Testis (tissue), 3 donors: ENCODE data around the gene MPPE1. TPM values are rescaled to one million over a fixed set of nuclear protein-coding genes. Genes with fewer than 3 reads are reported as not detected.

Source experiments
- DNase-seq: peaks from one replicate; pipeline ENCODE4 v3.0.0-alpha.2; 2019
- H3K27ac ChIP-seq, 2 donors: fragments of 200-600 bp; sonication (generic); one replicate each; pipeline ENCODE4 v1.5.1; 2019
- H3K27me3 ChIP-seq: fragments of 200-600 bp; sonication (generic); one replicate; pipeline ENCODE4 v1.5.1; 2019
- H3K36me3 ChIP-seq: fragments of 200-600 bp; sonication (generic); one replicate; pipeline ENCODE4 v1.5.1; 2017; ENCODE audit warnings: low read depth; ENCODE audit errors: missing control alignments
- H3K4me1 ChIP-seq: fragments of 200-600 bp; sonication (generic); one replicate; pipeline ENCODE4 v1.5.1; 2019
- H3K4me3 ChIP-seq, 2 donors: fragments of 200-600 bp; sonication (generic); one replicate each; pipeline ENCODE4 v1.5.1; 2017 to 2019
- H3K9me3 ChIP-seq: fragments of 200-600 bp; sonication (generic); one replicate; pipeline ENCODE4 v1.5.1; 2017
- POLR2A ChIP-seq: fragments of 450-650 bp; IDR thresholded peaks from one replicate; pipeline ENCODE4 v1.6.1; 2017; ENCODE audit warnings: antibody characterized with exemption, mild to moderate bottlenecking, moderate library complexity
- WGBS, 2 donors: methylation state at CpG; one replicate each; pipeline ENCODE4 v1.1.5; 2018; 5-methylcytosine and 5-hydroxymethylcytosine counted together
- intact Hi-C: fragments of 100-400 bp; cut with DNase I; formaldehyde crosslinking; loops from one replicate; pipeline ENCODE4 v1.15.1; 2023; ENCODE audit warnings: low total_unique reads
- polyA plus RNA-seq: library from polyadenylated mRNA; stranded (reverse); fragments of 350-450 nt; fragmentation: Illumina TruSeq; extraction: RNeasy Lipid Tissue Mini Kit (QIAGEN cat#74804); gene quantifications from one replicate; pipeline ENCODE4 v1.2.3, GENCODE V29; 2014; ENCODE audit warnings: low read depth, low replicate concordance; ENCODE audit not compliant: insufficient read depth
- total RNA-seq, 2 donors: library from RNA; depleted of rRNA; stranded (reverse); fragments of >200 nt; gene quantifications; one replicate each; pipeline ENCODE4 v1.2.3, GENCODE V29; 2016
- TF ChIP-seq, protein P1 (sequence below), 3 experiments: fragments of 450-650 bp in 2 of 3; fragments of 200-600 bp in 1 of 3; sonication (generic) in 1 of 3; IDR thresholded peaks; one replicate each; pipeline ENCODE4 v1.5.1; 2016 to 2019; ENCODE audit warnings: antibody characterized with exemption in 3 of 3, mild to moderate bottlenecking in 2 of 3, moderate library complexity in 1 of 3

MPPE1 gene
- total and polyA plus RNA-seq, 3 donors from 2014 or later: 28.3 to 37.5 (median 32.8) TPM

- TF ChIP-seq, protein P1, sequence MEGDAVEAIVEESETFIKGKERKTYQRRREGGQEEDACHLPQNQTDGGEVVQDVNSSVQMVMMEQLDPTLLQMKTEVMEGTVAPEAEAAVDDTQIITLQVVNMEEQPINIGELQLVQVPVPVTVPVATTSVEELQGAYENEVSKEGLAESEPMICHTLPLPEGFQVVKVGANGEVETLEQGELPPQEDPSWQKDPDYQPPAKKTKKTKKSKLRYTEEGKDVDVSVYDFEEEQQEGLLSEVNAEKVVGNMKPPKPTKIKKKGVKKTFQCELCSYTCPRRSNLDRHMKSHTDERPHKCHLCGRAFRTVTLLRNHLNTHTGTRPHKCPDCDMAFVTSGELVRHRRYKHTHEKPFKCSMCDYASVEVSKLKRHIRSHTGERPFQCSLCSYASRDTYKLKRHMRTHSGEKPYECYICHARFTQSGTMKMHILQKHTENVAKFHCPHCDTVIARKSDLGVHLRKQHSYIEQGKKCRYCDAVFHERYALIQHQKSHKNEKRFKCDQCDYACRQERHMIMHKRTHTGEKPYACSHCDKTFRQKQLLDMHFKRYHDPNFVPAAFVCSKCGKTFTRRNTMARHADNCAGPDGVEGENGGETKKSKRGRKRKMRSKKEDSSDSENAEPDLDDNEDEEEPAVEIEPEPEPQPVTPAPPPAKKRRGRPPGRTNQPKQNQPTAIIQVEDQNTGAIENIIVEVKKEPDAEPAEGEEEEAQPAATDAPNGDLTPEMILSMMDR (IDR thresholded peaks at IDR 0.05): no peak
- TF ChIP-seq POLR2A: no peak
- H3K27ac ChIP-seq: peak overlapping the region; percentile 75 to 89
- H3K36me3 ChIP-seq: no peaks in the 10 kb centered on the region
- intact Hi-C loops: no loop called here
- peaks cover 19% of the 10 kb centered on the region for H3K4me1 ChIP-seq
- no peak for DNase-seq
- WGBS, 2 donors: 73 to 89% methylated on average over 7 of the region's 7 CpGs
- H3K4me3 ChIP-seq: no peak overlapping the region
- H3K9me3 ChIP-seq: no peaks in the 10 kb centered on the region
- no peaks in the 10 kb centered on the region for H3K27me3 ChIP-seq
These were observed 58.8 kb downstream of the MPPE1 start for GRCh38 chr18:11849279-11849678.

DNA sequence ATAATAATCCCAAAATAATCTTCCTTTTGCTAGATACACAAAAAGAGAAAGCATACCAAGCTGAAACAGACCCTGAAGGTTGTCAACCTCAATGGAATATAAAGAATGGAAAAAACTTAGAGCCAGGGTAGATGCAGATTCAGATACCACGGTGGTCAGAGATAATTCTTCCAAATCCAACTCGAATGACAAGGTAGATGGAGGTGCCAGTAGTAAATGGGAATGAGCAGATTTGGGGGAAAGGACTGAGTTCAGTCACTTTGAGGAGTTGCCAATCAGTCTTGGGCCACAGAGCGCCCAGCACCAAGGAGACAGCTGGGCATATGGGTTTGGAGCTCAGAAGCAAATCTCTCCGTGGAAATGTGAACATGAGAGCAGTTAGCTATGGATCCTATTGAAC, 60.3 kb downstream of the MPPE1 start:
- WGBS, 2 donors: 85 to 88% methylated on average over 4 of the region's 4 CpGs
- no peak for DNase-seq
- H3K36me3 ChIP-seq: no peaks in the 10 kb centered on the region
- H3K9me3 ChIP-seq: no peaks in the 10 kb centered on the region
- intact Hi-C loops: no loop called here
- TF ChIP-seq, protein P1 (IDR thresholded peaks at IDR 0.05): no peak
- no peak for TF ChIP-seq POLR2A
- H3K27me3 ChIP-seq: no peaks in the 10 kb centered on the region
- no peak overlapping the region for H3K27ac ChIP-seq
- no peak overlapping the region for H3K4me3 ChIP-seq
- peaks cover 15% of the 10 kb centered on the region for H3K4me1 ChIP-seq

GRCh38 chr18:11845654-11846053, 62.5 kb downstream of the MPPE1 start:
- intact Hi-C loops: no loop called here
- H3K27me3 ChIP-seq: no peaks in the 10 kb centered on the region
- 89 to 91% methylated on average over 4 of the region's 4 CpGs for WGBS, 2 donors

DNA sequence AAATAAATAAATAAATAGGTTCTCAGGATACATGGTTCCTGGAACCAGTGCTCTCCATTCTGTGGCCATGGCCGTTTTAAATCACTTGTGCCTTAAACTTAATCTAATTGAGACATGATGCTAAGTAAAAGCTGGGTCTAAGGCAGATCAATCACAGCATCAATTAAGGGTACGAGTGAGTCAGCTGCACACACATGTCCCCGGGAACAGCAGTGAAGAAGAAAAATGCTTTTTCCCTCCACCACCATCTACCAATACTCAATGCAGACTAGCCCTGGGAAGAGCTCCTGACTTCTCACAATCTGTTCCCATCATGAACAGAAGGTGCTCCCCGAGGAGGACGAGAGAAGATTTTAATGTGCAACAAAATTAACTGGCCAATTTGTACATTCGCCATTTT, 63.7 kb downstream of the MPPE1 start:
- WGBS, 2 donors: 92% methylated on average over 6 of the region's 6 CpGs
- Histone ChIP-seq H3K9me3 (no peaks in the 10 kb centered on the region), H3K27ac (no peak overlapping the region), H3K27me3 (no peaks in the 10 kb centered on the region), H3K4me3 (no peak overlapping the region), H3K4me1 (no peaks in the 10 kb centered on the region), H3K36me3 (no peaks in the 10 kb centered on the region)
- DNase-seq: no peak
- TF ChIP-seq, protein P1 (IDR thresholded peaks at IDR 0.05): no peak
- intact Hi-C loops: no loop called here

More at GRCh38 chr18:11845654-11846053, 62.5 kb downstream of the MPPE1 start:
- TF ChIP-seq, protein P1 (IDR thresholded peaks at IDR 0.05): no peak
- TF ChIP-seq POLR2A: no peak
- H3K4me1 ChIP-seq: peaks cover 8% of the 10 kb centered on the region
- no peak overlapping the region for H3K27ac ChIP-seq
- no peak for DNase-seq
- H3K4me3 ChIP-seq: no peak overlapping the region
- no peaks in the 10 kb centered on the region for H3K36me3 ChIP-seq
- no peaks in the 10 kb centered on the region for H3K9me3 ChIP-seq

DNA sequence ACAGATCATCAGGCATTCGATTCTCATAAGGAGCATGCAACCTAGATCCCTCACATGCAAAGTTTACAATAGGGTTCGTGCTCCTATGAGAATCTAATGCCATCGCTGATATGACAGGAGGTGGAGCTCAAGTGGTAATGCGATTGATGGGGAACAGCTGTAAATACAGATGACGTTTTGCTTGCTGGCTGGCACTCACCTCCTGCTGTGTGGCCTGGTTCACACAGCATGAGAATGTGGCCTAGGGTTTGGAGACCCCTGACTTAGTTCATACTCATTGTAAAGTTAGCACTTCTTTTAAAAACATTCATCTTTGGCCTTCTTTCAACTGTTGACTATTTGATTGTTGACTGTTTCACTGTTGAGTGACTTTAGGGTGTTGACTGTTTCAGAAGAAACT, 65.6 kb downstream of the MPPE1 start:
- TF ChIP-seq POLR2A: no peak
- TF ChIP-seq, protein P1 (IDR thresholded peaks at IDR 0.05): no peak
- Histone ChIP-seq H3K4me3 (no peak overlapping the region), H3K27me3 (no peaks in the 10 kb centered on the region), H3K9me3 (no peaks in the 10 kb centered on the region), H3K27ac (no peak overlapping the region), H3K4me1 (no peaks in the 10 kb centered on the region), H3K36me3 (no peaks in the 10 kb centered on the region)
- 84 to 88% methylated on average over 5 of the region's 5 CpGs for WGBS, 2 donors
- intact Hi-C loops: no loop called here
- DNase-seq: no peak
